GM18517 (cell line): ENCODE results near the gene ERN1.
"Not testable (repeated sequence)": the region's sequence is repeated elsewhere in the genome, so short reads cannot be mapped to it uniquely, and the experiment has no call there.

Source experiments
- ATAC-seq: cut with Tn5 transposase; IDR thresholded peaks from one replicate; pipeline ENCODE4 v1.9.1; 2021; ENCODE audit warnings: mild to moderate bottlenecking, moderate library complexity; ENCODE audit not compliant: unreplicated experiment

The ERN1 gene

DNA sequence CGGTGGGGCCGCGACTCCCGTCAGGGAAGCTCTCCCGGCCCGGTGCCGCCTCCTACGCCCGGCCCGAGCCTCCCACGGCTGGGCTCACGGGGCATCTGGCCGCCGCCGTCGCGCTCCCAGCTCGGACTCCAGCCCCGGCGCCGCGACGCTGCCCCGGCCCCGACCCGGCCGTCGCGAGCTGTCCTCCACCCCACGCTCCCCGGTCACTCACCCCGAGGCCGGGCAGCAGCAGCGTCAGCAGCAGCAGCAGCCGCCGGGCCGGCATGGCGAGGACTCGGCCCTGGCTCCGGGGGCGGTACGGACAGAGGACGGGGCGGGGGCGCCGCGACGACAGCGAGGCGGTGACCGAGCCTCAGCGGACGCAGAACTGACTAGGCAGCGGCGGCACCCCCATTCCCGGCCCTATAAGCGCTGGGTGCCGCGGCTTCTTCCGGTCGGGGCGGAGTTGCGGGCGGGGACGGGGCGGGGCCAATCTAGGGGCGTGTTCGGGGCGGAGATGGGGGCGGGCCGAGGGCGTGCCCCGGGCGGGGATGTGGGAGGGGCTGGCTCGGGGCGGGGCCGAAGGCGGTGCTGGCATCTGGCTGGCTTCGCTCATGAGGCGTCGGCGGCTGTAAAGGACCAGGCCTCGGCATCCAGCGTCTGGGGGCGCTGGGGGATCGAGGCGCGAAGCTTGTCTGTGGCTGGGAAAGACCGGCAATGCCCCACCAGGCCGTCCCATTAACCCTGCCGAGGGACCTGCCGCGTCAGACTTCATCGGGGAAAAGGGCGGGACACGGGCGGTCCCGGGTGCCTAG lies at the start of gene ERN1:
Gene ERN1, minus strand, starts transcription at position 380 of the 794 bp plus-strand sequence. Its CDS starts 115 bp downstream, at position 265.
- peak; percentile 47 for ATAC-seq

DNA sequence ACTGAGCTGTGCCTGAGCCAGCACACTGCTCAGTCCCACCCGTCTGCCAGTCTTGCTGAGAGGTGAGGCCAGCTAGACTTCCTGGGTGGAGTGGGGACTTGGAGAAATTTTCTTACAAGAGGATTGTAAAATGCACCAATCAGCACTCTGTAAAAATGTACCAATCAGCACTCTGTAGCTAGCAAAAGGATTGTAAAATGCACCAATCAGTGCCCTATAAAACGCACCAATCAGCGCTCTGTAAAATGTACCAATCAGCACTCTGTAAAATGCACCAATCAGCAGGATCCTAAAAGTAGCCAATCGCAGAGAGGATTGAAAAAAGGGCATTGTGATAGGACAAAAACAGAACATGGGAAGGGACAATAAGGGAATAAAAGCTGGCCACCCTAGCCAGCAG lies 49.1 kb upstream of the ERN1 start:
- ATAC-seq = not testable (repeated sequence)

DNA sequence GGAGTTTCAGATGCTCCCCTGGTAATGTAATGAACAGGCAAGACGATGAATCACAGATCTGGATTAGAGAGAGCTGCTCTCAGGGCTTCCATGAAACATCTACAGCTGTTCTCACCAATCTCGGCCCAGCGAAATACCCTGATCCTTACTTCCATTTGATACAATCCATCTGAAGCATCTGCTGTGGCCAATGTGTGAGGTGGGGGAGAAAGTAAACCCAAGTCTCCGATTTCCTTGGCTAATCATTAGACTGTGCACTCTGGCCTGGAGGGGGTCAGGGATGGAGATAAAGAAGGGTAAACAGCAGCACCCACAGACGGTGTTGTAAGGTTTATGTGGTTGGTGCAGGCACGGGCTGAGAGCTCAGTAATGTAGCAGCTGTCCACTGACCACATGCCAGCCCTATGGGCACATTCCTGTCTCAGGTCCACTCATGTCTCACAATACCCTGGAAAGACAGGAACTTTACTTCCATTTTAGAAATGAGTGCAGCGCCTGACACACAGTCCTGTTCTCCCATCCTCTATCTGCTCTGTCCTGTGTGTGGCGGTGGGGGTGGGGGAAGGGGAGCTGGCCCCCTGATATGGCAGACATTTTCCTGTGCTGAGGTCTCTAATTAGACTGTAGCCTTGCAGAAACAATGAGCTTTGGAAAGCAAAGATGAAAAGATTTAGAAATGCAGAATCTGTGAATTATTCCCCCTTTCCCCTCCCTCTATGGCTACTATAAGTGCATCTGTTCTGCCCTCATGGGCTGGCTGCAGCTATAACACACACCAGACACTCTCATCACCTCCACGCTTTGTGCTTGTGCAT lies 48.3 kb upstream of the ERN1 start:
- ATAC-seq = no peak

DNA sequence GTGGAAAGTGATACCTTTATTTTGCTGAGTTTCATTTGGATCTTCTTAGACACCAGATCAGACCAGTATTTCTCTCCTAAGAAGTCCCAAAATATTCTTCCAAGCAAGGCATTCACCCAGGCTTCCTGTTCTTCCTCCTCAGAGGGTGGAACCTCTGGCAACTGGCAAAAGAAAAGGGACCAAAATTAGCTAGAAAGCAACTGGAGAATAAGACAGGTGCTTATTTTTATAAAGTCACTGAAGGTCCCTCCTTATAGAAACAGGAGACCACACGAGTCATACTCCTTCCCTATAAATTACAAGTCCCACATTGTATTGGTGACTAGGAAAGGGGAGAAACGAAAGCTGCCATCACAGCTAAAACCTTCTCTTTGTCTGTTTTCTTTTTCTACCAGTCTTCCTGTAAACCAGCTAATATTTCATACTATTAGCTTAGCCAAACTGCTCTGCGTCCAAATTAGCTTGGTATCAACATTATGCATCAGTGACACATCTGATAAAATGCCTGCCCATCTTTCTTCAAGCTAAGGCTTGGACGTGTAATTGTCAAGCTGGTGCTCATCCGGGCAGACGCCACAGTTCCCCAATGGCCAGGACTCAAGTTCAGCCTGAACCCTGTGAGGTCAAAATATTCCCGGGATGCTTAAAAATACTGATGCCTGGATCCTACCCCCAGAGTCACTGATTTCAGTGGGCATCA lies 47.5 kb upstream of the ERN1 start:
- ATAC-seq = no peak

DNA sequence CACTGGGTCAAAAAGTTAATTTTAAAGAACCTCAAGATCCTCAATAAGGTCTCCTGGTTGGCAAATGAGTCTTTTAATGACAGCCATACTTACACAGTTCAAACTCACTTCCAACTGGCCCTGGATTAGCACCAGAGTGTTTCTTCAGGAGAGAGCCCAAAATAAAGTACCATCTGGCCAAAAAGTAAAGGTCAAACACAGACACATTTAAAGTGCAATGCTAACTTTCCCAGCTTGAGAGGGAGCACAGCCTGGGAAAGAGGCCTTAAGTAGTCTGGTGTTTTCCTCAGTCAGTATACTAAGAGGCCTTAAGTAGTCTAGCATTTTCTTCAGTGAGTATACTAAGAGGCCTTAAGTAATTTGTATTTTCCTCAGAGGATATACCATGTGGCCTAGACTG lies 46.6 kb upstream of the ERN1 start:
- ATAC-seq = no peak

DNA sequence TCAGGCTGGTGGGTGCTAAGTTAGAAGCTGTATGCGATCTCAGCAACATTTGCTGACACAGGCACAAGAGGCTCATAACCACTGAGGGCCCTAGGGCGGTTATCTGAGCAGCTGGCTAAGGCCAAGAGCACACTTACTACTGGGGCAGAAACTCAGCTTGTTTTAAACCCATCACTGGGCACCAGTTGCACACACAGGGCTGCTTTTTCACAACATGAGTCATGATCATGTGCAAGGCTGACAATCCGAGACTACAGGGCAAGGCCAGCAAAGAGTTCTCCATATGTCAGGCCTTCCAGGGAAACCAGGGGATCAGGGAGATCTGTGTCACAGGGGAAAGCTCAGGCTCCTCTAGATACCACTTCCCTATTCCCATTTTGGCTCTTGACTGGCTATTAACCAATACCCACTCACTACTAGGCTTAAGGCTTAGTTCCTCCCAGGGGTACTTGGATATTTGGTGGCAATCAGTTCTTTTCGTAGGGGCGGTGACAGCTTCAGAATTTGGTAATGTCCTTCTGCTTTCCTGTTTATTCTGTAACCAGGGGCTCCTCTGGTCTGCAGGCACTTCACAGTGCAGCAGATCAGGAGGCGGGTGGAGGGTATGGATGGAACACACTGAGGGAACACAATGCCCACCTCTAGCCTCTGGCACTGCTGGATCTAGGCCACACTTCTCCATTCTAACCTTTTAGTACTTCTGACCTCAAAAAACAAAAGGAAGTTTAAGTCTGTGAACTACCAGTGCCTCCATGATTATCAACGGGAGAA lies 44.9 kb upstream of the ERN1 start:
- no peak for ATAC-seq

DNA sequence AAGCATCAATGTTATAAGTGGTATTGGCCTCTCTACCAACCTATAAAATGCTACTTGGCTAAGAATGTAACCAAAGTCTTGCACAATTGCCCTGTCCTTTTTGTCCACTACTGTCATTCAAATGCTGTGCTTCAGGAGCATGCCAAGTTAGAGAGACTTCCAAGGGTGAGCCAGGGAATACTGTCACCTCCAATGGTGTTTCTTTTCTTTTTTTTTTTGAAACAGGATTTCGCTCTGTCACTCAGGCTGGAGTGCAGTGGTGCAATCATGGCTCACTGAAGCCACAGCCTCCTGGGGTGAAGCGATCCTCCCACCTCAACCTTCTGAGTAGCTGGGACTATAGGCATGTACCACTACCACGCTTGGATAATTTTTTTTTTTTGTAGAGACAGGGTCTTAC lies 43.7 kb upstream of the ERN1 start:
- ATAC-seq = no peak

DNA sequence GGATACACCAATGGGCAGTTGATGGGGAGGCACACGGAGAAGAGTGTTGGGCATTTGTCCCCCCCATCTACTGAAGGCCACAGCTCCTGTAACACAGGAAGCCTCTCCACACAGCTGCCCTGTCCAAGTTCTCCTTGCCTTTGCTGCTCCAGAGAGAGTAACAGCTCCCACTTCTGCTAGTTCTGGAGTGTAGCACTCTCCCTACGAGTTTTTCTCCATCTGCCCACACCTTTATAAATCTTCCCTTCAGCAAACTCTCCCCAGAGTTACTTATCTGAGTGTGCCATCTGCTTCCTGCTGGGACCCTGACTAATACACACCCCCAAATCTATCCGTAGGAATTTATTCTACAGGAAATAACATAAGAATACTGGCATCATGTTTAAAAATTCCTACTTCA lies 42.6 kb upstream of the ERN1 start:
- no peak for ATAC-seq

DNA sequence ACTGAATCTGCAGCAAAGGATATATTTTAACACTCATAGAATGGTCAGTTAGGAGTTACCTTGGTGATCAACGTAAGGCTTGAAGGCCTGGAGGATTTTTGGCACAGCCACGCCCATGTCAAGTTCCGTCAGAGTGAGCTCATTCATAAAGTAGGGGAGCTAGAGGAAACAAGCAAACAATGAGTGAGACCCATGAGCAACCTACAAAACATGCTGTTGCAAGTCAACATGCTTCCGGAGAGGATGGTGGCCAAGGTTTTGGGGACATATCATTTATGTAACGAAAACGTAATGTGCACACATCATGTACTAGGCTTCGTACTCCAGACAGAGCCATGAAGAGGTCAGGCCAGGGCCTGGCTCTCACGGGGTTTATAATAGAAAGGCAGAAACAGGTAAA lies 41.1 kb upstream of the ERN1 start:
- no peak for ATAC-seq

DNA sequence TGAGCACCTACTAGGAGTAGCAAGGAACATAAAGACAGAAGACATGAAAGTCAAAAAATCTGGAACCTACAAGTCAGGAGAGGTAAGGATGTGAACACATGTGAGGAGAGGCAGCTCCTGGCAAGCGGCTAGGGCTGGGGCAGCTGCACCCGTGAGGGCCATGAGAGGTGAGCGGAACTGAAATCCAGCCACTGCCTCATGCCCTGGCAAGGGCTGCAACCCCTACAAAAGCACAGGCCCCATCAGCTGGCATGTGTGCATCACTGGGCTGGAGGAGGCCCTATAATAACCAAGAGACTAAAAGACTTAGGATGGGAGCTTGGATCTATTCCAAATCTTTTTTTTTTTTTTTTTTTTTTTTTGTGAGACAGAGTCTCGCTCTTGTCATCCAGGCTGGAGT lies 40.3 kb upstream of the ERN1 start:
- ATAC-seq = no peak

DNA sequence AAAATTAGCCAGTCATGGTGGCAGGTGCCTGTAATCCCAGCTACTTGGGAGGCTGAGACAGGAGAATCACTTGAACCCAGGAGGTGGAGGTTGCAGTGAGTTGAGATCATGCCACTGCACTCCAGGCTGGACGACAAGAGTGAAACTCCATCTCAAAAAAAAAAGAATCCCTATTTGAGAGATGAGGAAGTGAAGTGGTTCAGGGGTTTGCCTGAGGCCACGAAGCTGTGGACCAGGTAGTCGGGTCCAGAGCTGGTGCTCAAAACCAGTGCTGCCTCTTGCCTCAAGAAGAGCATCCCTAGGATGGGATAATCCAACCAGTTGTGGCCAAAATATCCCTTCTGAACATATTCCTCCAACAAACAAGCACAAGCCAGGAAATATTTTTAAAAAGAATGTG lies 37.7 kb upstream of the ERN1 start:
- not testable (repeated sequence) for ATAC-seq

DNA sequence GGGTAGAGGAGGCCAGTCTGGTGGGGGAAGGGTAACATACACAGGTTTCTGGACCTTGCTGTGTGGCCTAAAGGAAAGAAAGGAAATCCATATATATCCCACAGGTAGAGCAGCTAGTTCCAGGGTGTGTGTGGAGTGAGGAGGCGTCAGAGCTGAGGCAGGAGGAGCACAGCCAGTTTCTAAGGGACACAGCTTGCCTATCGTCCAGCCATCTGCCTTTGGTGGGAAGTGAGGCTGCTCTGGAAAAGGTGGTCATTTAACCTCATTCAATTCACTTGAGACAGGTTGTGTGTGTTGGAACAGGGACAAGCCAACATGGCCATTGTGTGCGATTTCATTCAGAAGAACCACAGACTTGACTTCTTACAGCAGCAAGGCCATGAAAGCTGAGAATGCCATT lies 36.9 kb upstream of the ERN1 start:
- ATAC-seq = no peak

DNA sequence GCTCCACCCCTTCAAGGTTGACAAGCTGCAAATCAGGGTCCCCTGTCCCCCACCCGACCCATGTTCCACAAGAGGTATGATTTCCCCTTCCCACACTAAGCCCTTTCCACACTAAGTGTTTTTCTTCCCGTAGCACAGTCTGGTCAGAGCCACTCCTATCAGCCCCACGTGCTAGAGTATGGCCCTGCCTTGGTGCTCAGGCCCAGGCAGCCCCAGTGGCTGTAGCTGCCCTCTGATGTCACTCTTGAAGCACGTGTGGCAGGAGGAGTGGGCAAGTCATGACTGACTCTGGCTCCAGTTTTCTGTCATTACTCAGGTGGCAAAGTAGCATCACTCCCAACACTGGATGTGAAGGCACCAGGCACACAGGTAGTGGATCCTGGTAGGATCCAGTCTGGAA lies 35.4 kb upstream of the ERN1 start:
- no peak for ATAC-seq

DNA sequence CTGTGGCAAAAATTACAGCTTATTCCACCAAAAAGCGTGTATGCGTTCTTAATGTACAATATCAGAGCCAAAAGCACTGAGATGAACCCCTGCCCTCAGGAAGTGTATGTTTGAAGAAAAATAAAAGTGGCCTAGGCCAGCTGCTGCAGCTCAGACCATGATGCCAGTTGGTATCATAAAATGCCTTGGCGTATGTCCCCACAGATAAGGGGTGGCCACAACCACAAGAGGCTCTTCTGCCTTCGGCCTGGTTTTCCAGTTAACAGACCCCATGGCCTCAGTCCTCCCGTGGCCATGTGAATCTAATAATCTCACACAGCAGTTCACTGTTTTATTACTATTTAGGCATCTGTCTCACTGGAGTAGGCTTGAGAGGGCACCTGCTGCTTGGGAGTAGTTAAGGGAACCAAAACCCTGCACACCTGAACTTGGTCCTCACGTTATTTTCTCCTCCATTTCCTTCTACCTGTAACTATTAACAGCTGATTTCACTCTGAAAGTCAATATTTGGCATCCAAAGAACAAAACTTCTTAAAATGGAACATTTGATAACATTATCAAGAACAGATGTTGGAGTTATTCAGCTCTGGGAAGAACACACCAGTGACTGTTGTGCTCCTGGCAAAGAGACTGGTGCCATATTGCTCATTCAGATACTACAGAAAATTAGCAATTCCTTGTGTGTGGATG lies 34.8 kb upstream of the ERN1 start:
- ATAC-seq = no peak

DNA sequence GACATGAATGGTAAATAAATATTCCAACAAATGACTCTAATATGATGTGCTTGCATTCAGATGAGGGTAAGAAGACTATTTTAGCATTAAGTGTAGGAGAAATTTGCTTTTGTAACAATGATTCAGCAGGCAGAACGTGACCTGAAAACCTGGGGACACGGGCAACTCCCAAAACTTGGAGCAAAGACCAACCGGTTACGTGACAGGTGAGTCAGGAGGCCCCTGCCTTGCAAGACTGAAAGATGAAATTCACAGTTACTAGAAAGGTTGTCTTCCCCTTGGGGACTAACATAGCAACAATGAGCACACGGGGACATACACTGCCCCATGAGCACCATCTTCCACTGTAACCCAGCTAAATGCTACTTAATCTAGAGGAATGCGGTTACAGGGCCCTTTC lies 33.5 kb upstream of the ERN1 start:
- no peak for ATAC-seq

DNA sequence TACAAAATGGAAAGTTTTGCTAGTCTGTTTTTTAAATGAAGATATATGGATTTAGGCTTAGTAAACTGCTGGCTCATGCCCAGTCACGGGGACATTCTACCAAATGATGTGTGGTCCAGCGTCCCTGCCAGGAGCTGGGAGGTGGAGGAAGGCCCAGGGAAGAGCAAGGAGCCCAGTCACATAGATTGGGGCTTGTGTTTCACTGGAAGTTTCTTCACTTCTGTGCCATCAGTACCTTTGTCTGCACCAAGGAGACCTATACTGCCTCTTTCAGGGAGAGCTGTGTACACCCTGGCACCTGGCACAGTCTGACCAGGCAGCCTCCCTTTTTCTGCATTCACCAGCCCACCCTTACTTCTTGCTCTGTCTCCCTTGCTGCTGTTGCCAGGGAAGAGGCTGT lies 32.6 kb upstream of the ERN1 start:
- no peak for ATAC-seq

DNA sequence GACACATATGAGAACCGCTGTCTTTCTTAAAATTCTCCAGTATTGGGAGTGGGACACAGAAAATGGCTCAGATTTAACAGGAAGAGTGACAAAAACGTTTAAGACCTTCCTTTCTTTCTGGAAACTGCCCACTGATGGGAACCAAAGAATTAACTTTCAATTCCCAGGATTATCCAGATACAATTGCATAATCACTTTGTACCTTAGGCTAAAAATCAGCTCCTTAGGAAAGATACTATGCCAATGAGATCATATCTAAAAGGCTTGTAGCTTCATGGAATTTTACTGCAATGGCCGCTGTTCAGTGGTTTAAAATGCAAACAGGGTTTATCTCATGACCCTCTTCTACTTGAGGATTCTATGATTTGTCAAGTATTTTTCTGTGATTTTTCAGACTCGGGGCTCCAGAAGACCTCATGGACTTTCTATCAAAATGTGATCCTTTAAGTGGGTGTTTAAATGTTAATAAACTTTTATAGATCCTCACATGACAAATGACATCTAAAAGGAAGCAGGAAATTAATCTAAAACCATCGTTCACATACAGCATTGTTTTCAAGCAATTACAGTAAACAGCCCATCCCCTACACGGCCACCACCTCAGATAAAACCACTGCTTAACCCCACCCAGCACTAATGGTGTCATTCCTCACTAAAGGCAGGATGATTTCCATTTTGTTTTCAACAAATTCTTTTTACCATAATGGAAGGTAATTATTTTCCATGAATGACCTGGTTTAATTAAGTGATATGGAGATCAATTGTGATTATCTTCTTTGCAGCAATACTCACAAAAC lies 31.6 kb upstream of the ERN1 start:
- no peak for ATAC-seq

DNA sequence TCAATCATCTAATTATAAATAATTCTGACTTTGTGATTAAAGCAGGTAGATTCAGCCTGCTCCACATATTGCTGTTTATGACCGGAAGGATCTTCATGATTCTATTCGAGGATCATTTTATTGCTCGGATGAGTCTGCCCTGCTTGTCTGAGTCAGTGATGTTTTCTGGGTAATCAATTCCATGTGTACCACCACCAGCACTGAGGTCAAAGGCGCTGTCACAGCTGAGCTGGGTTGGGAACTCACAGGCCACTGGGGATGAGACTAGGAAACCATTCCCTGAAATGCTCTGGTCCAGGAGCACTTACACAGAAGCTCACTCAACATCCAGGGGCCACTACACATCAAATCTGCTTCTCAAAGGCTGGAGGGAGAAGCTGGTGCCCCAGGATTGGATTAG lies 30.4 kb upstream of the ERN1 start:
- ATAC-seq = no peak

DNA sequence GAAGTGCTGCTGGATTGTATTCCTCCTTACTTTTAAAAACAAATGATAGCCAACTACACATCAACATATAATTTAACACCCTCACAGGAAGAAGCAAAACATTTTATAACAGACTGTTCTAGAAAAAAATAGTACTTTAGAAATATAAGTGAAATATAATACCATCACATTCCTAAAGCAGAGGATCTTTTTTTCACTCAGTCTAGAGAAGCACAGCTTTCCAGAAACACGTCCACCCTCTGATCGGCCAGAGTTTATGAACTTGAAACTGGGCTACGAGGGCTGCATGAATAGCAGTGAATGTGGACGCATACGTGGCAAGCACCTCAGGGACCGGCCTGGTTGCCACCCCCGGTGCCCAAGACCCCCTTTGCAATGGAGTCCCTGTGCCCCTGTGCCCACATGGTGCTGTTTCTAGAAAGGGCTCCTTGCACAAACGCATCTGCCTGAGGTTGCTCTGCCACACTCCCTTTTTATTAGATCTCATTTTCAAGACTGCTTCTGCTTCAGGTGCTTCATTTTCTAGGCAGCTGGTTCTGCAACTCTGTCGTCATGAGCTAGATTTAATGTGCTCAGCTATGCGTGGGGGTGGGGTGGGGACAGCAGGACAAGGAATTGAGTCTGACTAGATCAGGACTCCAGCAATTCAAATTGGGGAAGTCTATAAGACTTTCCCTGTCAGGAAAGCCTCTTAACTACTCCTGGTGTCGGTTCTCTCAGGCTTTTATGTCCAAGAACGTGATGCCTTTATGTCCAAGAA lies 29.1 kb upstream of the ERN1 start:
- ATAC-seq = no peak
